Parathyroid adenoma (tissue), 2 donors: Measurements from ENCODE around the gene ASTN1.
"Not testable (repeated sequence)": the region's sequence is repeated elsewhere in the genome, so short reads cannot be mapped to it uniquely, and the experiment has no call there.

ENCODE experiments used
- H2AFZ ChIP-seq: fragments of 300-600 bp; sonication (generic); one replicate; pipeline ENCODE4 v1.7.0; 2017; ENCODE audit warnings: antibody characterized with exemption, mild to moderate bottlenecking
- H3K27ac ChIP-seq: fragments of 300-600 bp; sonication (generic); one replicate; pipeline ENCODE4 v1.7.0; 2017
- H3K27me3 ChIP-seq: fragments of 300-600 bp; sonication (generic); one replicate; pipeline ENCODE4 v1.7.0; 2017; ENCODE audit warnings: low read length; ENCODE audit not compliant: control insufficient read depth, insufficient read depth
- H3K36me3 ChIP-seq: fragments of 300-600 bp; sonication (generic); one replicate; pipeline ENCODE4 v1.7.0; 2017; ENCODE audit warnings: low read length; ENCODE audit not compliant: control insufficient read depth, insufficient read depth
- H3K4me1 ChIP-seq: fragments of 300-600 bp; sonication (generic); one replicate; pipeline ENCODE4 v1.7.0; 2017; ENCODE audit warnings: control low read depth
- H3K4me2 ChIP-seq: fragments of 300-600 bp; sonication (generic); one replicate; pipeline ENCODE4 v1.7.0; 2017; ENCODE audit warnings: low read length
- H3K4me3 ChIP-seq: fragments of 300-600 bp; sonication (generic); one replicate; pipeline ENCODE4 v1.7.0; 2017; ENCODE audit warnings: low read depth, low read length
- H3K79me2 ChIP-seq: fragments of 300-600 bp; sonication (generic); one replicate; pipeline ENCODE4 v1.7.0; 2017; ENCODE audit warnings: control low read depth
- H3K9ac ChIP-seq: fragments of 300-600 bp; sonication (generic); one replicate; pipeline ENCODE4 v1.7.0; 2017; ENCODE audit warnings: mild to moderate bottlenecking
- H3K9me3 ChIP-seq: fragments of 300-600 bp; sonication (generic); one replicate; pipeline ENCODE4 v1.7.0; 2017; ENCODE audit warnings: low read length; ENCODE audit not compliant: control insufficient read depth
- TF ChIP-seq, protein P1 (sequence below): fragments of 300-600 bp; sonication (generic); IDR thresholded peaks from one replicate; pipeline ENCODE4 v1.7.0; 2017; ENCODE audit warnings: antibody characterized with exemption, mild to moderate bottlenecking
- donor health status: primary hyperparathyroidism.

ASTN1 gene

DNA sequence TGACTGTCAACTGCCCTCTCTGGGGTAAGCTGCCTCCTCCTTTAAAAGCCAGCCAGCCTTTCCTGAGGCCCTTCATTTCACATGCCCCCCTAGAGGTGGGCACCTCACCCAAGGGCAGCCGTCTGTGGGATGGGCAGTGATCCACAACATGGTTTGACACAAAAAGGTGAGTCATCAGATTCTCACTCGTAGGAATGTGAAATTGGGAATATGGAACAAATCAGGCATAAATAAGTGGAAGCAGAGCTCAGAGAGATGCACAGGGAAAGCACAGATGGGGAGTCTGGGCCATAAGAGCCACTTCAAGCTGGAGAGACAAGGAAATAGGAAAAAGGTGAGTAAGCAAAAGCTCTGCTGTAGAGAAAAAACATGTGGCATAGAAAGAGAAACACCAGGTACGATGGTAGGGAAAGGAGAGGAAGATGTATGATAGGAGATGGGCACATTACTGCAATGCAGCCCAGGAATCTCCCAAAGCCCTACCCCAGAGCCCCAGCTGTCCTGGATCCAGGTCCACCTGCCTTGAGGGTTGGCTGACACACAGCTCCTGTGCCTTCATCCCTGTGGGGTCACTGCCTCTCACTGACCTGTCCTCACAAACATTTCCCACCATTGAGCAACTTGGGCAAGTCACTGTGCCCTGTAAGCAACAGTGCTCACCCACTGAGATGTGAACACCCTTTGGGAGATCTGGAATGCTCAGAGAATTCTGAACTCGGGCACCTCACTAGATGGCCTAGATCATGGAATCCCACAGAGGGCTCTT is 86.6 kb downstream of the ASTN1 start:
- TF ChIP-seq, protein P1, sequence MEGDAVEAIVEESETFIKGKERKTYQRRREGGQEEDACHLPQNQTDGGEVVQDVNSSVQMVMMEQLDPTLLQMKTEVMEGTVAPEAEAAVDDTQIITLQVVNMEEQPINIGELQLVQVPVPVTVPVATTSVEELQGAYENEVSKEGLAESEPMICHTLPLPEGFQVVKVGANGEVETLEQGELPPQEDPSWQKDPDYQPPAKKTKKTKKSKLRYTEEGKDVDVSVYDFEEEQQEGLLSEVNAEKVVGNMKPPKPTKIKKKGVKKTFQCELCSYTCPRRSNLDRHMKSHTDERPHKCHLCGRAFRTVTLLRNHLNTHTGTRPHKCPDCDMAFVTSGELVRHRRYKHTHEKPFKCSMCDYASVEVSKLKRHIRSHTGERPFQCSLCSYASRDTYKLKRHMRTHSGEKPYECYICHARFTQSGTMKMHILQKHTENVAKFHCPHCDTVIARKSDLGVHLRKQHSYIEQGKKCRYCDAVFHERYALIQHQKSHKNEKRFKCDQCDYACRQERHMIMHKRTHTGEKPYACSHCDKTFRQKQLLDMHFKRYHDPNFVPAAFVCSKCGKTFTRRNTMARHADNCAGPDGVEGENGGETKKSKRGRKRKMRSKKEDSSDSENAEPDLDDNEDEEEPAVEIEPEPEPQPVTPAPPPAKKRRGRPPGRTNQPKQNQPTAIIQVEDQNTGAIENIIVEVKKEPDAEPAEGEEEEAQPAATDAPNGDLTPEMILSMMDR = no peak
- Histone ChIP-seq H2AFZ (no peak overlapping the region), H3K79me2 (no peaks in the 10 kb centered on the region), H3K27me3 (no peaks in the 10 kb centered on the region), H3K36me3 (no peaks in the 10 kb centered on the region), H3K4me3 (no peak overlapping the region), H3K4me2 (no peak overlapping the region), H3K9me3 (no peaks in the 10 kb centered on the region), H3K4me1 (no peaks in the 10 kb centered on the region), H3K27ac (no peak overlapping the region), H3K9ac (no peak overlapping the region)

DNA sequence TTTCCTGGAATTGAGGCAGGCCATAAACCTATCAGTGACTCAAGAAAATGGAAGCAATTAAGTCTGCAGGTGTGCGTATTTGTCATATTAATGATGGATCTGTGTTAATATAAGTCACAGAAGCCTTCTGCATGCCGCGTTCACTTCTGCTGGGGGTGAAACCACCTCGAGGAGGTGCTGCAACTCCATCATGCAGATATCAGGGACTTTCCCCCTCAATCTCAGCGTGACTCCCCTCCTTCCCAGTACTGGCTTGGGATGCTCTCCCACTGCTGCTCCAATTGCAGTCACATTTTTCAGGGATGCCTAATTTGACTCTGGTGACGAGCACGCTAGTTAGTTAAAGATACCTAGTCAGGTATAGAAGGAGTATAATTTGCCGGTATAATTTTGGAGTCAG is 87.5 kb downstream of the ASTN1 start:
- Histone ChIP-seq H3K36me3 (no peaks in the 10 kb centered on the region), H3K9me3 (no peaks in the 10 kb centered on the region), H3K27ac (no peak overlapping the region), H3K4me1 (no peaks in the 10 kb centered on the region), H3K27me3 (no peaks in the 10 kb centered on the region), H3K4me2 (no peak overlapping the region), H3K79me2 (no peaks in the 10 kb centered on the region), H3K9ac (no peak overlapping the region), H3K4me3 (no peak overlapping the region), H2AFZ (no peak overlapping the region)
- TF ChIP-seq, protein P1 = no peak

DNA sequence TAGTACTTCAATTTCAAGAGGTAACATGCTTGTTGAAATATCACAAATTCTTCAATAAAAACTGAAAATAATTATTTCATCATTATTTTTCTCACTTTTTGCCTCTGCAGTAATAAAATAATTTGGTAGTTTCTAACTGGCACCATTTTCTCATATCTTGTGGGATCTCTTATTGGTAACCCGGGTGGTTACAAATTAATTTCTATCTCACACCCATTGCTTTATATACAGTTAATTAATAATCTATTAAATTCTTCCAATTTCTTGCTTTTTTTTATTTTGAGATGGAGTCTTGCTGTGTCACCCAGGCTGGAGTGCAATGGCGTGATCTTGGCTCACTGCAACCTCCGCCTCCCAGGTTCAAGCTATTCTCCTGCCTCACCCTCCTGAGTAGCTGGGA is 89.7 kb downstream of the ASTN1 start:
- not testable (repeated sequence) for H3K4me1 ChIP-seq, H3K27ac ChIP-seq, H2AFZ ChIP-seq, H3K36me3 ChIP-seq, H3K4me2 ChIP-seq, H3K27me3 ChIP-seq, H3K4me3 ChIP-seq, H3K9ac ChIP-seq, H3K9me3 ChIP-seq, H3K79me2 ChIP-seq

DNA sequence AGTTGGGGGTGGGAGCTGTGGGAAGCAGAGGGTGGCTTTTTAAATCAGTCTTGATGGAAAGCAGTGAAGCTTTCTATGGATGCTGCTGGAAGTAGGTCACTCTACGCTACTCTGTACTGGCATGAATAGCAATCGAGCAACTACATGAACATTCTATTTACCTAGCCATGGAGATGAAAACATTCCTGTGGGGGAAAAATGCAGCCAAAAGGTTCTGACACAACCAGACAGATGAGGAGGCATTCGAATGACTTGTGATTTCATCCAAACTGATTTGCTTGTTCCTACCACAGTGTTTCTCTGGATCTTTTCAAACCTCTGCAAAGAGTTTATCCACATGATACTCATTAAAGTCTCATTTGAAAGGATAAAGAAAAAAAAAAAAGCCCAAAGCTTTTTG is 95.0 kb downstream of the ASTN1 start:
- H3K79me2 ChIP-seq = no peaks in the 10 kb centered on the region
- TF ChIP-seq, protein P1 = no peak
- no peak overlapping the region for H2AFZ ChIP-seq
- H3K9ac ChIP-seq = no peak overlapping the region
- no peaks in the 10 kb centered on the region for H3K27me3 ChIP-seq
- no peaks in the 10 kb centered on the region for H3K4me1 ChIP-seq
- no peaks in the 10 kb centered on the region for H3K9me3 ChIP-seq
- no peaks in the 10 kb centered on the region for H3K36me3 ChIP-seq
- H3K27ac ChIP-seq = no peak overlapping the region
- H3K4me3 ChIP-seq = no peak overlapping the region
- H3K4me2 ChIP-seq = no peak overlapping the region

DNA sequence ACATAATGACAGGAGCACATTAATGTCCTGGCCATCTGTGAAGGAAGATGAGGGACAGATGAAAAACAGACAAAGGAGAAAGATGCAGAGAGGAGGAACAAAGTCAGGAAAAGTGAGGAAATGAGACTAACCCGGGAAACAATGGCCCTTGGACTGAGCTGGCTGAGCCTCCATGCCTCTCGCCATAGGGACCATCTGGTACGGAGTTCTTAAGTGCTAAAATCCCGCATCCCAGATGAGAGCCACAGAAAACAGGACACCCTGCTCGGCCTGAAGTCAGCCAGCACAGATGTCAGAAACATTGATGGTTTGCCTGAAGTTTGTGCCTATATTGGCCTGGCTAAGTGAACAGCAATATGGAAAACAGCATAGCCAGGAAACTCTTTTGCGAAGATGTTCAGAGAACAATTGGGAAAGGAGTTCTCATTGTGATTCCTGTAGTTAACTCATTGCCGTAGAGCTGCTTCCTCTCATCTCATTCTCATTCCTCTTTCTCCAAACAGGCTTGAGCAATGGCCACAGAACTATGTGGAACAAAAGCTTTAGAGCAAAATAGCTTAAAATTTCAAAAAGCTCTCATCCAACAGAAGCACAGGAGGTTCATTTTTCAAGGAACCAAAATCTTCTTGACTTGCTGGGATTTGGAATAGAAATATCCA is 96.6 kb downstream of the ASTN1 start:
- no peaks in the 10 kb centered on the region for H3K9me3 ChIP-seq
- no peaks in the 10 kb centered on the region for H3K27me3 ChIP-seq
- TF ChIP-seq, protein P1 = no peak
- no peak overlapping the region for H3K9ac ChIP-seq
- H3K4me3 ChIP-seq = no peak overlapping the region
- no peak overlapping the region for H3K4me2 ChIP-seq
- H3K4me1 ChIP-seq = no peaks in the 10 kb centered on the region
- H3K36me3 ChIP-seq = no peaks in the 10 kb centered on the region
- H2AFZ ChIP-seq = no peak overlapping the region
- H3K79me2 ChIP-seq = no peaks in the 10 kb centered on the region
- no peak overlapping the region for H3K27ac ChIP-seq
